ENCODE measurements around the gene PMPCB. TPM values are rescaled to one million over a fixed set of nuclear protein-coding genes. Genes with fewer than 3 reads are reported as not detected.
A peak's percentile ranks its signal among the peaks of the same experiment; 100 is the strongest.

PMPCB gene
- total RNA-seq, 1 experiment from 2014 or later, result 66.8 TPM

GRCh38 chr7:103341466-103341865, 44.2 kb downstream of the PMPCB start:
- no TSS peak for BruUV-seq (replicated peaks)
- TF ChIP-seq EZH2 (IDR thresholded peaks at IDR 0.05; ENCODE audit: borderline replicate concordance, low read depth, low read length, poor library complexity, severe bottlenecking), result no peak
- no peak for TF ChIP-seq CTCF (conservative IDR thresholded peaks at IDR 0.05; ENCODE audit: low read depth, low read length)
- no peaks in the 10 kb centered on the region for H3K27me3 ChIP-seq (replicated peaks; ENCODE audit: insufficient read depth, low read depth, low read length, poor library complexity)
- H3K36me3 ChIP-seq (ENCODE audit: insufficient read depth, low read length, poor library complexity, severe bottlenecking), result peaks cover 48% of the 10 kb centered on the region
- peaks cover 6% of the 10 kb centered on the region for H3K4me1 ChIP-seq (ENCODE audit: insufficient read depth, low read length, poor library complexity, severe bottlenecking)
- H3K9me3 ChIP-seq (ENCODE audit: low read depth, low read length, poor library complexity, severe bottlenecking), result no peaks in the 10 kb centered on the region
- POLR2A ChIA-PET (ENCODE audit: low non-redundant PET), result no interaction called here
- no peak overlapping the region for H3K4me3 ChIP-seq (ENCODE audit: low read depth, low read length, poor library complexity, severe bottlenecking)
- intact Hi-C loops (cut with micrococcal nuclease; ENCODE audit: unreplicated experiment), result no loop called here
- no peak for DNase-seq (ENCODE audit: low spot score)
- peak overlapping the region; percentile 42 for H3K27ac ChIP-seq (ENCODE audit: low read depth, low read length, poor library complexity, severe bottlenecking)
- CTCF ChIA-PET, result no interaction called here

GRCh38 chr7:103343332-103343731, 46.1 kb downstream of the PMPCB start:
- Histone ChIP-seq H3K36me3 (ENCODE audit: insufficient read depth, low read length, poor library complexity, severe bottlenecking) (peaks cover 33% of the 10 kb centered on the region), H3K27ac (ENCODE audit: low read depth, low read length, poor library complexity, severe bottlenecking) (peak overlapping the region; percentile 86), H3K27me3 (replicated peaks; ENCODE audit: insufficient read depth, low read depth, low read length, poor library complexity) (no peaks in the 10 kb centered on the region), H3K9me3 (ENCODE audit: low read depth, low read length, poor library complexity, severe bottlenecking) (no peaks in the 10 kb centered on the region), H3K4me3 (ENCODE audit: low read depth, low read length, poor library complexity, severe bottlenecking) (peak overlapping the region; percentile 86), H3K4me1 (ENCODE audit: insufficient read depth, low read length, poor library complexity, severe bottlenecking) (peaks cover 13% of the 10 kb centered on the region)
- DNase-seq (ENCODE audit: low spot score), result no peak
- CTCF ChIA-PET, result no interaction called here
- TF ChIP-seq EZH2 (IDR thresholded peaks at IDR 0.05; ENCODE audit: borderline replicate concordance, low read depth, low read length, poor library complexity, severe bottlenecking), result no peak
- TF ChIP-seq CTCF (conservative IDR thresholded peaks at IDR 0.05; ENCODE audit: low read depth, low read length), result no peak
- POLR2A ChIA-PET (ENCODE audit: low non-redundant PET), result interaction anchor here (0.6 kb wide), 1 partner anchor 13 kb away, joined by 5 read pairs; no protein-coding TSS in a partner anchor
- intact Hi-C loops (cut with micrococcal nuclease; ENCODE audit: unreplicated experiment), result no loop called here
- no TSS peak for BruUV-seq (replicated peaks)

DNA sequence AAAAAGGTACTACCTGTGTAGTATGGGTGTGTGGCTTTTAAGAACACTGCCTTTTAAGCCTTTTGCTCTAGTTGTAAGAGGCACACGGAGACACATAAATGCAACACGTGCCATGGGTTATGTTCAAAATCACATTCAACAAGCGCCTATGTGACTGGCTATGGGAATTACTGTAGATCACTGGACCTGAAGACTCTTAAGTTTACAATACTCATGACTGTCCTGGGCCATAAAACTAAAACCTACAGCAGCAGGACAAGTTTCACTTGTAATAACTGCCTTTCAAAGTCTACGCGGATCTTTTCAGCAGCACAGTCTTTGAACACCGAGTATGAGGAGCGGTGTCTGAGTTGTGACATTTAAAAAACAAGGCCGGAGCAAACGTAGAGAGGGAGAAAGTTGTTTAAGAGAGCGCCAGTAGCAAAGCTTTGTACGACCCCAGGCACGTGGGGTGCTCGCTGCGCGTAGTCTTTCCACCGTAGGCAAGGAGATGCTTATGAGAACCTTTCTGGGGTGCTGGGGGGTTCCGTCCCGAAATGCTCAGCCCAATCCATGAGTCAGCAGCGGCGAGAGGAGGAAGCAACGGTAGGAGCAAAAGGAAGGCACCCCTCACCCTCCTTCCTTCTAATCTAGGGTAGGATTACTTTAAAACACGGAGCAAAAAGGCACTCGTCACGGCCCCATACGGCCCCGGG, 46.7 kb downstream of the PMPCB start:
- peak; percentile 29 for DNase-seq (ENCODE audit: low spot score)
- BruUV-seq (replicated peaks), result TSS peak; percentile 54
- no peak for TF ChIP-seq EZH2 (IDR thresholded peaks at IDR 0.05; ENCODE audit: borderline replicate concordance, low read depth, low read length, poor library complexity, severe bottlenecking)

More for the DNA sequence above, 46.7 kb downstream of the PMPCB start:
- Histone ChIP-seq H3K4me1 (ENCODE audit: insufficient read depth, low read length, poor library complexity, severe bottlenecking) (peaks cover 19% of the 10 kb centered on the region), H3K36me3 (ENCODE audit: insufficient read depth, low read length, poor library complexity, severe bottlenecking) (peaks cover 32% of the 10 kb centered on the region), H3K4me3 (ENCODE audit: low read depth, low read length, poor library complexity, severe bottlenecking) (peak overlapping the region; percentile 86), H3K9me3 (ENCODE audit: low read depth, low read length, poor library complexity, severe bottlenecking) (no peaks in the 10 kb centered on the region), H3K27ac (ENCODE audit: low read depth, low read length, poor library complexity, severe bottlenecking) (peak overlapping the region; percentile 86), H3K27me3 (replicated peaks; ENCODE audit: insufficient read depth, low read depth, low read length, poor library complexity) (no peaks in the 10 kb centered on the region)
- ChIA-PET CTCF (no interaction called here), POLR2A (ENCODE audit: low non-redundant PET) (no interaction called here)
- intact Hi-C loops (cut with micrococcal nuclease; ENCODE audit: unreplicated experiment), result no loop called here

All from A673 (cell line).